ENCODE results near the gene ERMP1.

DNA sequence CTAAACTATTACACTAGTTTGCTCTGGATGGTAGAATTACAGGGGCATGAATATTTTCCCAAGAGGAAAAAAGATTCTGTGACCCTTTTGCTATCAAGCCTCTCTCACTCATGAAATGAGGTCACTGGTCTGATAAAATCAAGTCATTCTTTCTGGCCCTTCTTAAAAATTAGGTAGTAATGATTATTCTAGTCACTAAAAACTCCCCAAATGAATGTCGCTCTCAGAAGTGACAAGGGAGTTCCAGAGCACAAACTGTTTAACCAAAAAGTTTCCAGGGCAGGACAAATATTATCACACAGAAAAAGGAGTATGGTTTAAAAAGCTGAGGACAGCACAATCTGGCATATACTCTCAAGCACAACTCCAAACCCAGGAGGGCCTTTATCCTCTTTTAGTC lies 12.5 kb downstream of the ERMP1 start:
- no peak for TF ChIP-seq RARB (CRISPR knock-in tag; IDR thresholded peaks at IDR 0.05)
- no peak for TF ChIP-seq ZNF8 (CRISPR knock-in tag; IDR thresholded peaks at IDR 0.05)
- TF ChIP-seq, protein P1, sequence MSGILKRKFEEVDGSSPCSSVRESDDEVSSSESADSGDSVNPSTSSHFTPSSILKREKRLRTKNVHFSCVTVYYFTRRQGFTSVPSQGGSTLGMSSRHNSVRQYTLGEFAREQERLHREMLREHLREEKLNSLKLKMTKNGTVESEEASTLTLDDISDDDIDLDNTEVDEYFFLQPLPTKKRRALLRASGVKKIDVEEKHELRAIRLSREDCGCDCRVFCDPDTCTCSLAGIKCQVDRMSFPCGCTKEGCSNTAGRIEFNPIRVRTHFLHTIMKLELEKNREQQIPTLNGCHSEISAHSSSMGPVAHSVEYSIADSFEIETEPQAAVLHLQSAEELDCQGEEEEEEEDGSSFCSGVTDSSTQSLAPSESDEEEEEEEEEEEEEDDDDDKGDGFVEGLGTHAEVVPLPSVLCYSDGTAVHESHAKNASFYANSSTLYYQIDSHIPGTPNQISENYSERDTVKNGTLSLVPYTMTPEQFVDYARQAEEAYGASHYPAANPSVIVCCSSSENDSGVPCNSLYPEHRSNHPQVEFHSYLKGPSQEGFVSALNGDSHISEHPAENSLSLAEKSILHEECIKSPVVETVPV (CRISPR knock-in tag; IDR thresholded peaks at IDR 0.05) = no peak
- TF ChIP-seq, protein P2, sequence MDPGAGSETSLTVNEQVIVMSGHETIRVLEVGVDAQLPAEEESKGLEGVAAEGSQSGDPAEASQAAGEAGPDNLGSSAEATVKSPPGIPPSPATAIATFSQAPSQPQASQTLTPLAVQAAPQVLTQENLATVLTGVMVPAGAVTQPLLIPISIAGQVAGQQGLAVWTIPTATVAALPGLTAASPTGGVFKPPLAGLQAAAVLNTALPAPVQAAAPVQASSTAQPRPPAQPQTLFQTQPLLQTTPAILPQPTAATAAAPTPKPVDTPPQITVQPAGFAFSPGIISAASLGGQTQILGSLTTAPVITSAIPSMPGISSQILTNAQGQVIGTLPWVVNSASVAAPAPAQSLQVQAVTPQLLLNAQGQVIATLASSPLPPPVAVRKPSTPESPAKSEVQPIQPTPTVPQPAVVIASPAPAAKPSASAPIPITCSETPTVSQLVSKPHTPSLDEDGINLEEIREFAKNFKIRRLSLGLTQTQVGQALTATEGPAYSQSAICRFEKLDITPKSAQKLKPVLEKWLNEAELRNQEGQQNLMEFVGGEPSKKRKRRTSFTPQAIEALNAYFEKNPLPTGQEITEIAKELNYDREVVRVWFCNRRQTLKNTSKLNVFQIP (CRISPR knock-in tag; IDR thresholded peaks at IDR 0.05; ENCODE audit: borderline replicate concordance, low read depth) = no peak
- no peak for TF ChIP-seq TOX (CRISPR knock-in tag; IDR thresholded peaks at IDR 0.05; ENCODE audit: borderline replicate concordance)
- TF ChIP-seq, protein P3, sequence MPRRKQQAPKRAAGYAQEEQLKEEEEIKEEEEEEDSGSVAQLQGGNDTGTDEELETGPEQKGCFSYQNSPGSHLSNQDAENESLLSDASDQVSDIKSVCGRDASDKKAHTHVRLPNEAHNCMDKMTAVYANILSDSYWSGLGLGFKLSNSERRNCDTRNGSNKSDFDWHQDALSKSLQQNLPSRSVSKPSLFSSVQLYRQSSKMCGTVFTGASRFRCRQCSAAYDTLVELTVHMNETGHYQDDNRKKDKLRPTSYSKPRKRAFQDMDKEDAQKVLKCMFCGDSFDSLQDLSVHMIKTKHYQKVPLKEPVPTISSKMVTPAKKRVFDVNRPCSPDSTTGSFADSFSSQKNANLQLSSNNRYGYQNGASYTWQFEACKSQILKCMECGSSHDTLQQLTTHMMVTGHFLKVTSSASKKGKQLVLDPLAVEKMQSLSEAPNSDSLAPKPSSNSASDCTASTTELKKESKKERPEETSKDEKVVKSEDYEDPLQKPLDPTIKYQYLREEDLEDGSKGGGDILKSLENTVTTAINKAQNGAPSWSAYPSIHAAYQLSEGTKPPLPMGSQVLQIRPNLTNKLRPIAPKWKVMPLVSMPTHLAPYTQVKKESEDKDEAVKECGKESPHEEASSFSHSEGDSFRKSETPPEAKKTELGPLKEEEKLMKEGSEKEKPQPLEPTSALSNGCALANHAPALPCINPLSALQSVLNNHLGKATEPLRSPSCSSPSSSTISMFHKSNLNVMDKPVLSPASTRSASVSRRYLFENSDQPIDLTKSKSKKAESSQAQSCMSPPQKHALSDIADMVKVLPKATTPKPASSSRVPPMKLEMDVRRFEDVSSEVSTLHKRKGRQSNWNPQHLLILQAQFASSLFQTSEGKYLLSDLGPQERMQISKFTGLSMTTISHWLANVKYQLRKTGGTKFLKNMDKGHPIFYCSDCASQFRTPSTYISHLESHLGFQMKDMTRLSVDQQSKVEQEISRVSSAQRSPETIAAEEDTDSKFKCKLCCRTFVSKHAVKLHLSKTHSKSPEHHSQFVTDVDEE (CRISPR knock-in tag; IDR thresholded peaks at IDR 0.05) = no peak
- TF ChIP-seq, protein P4, sequence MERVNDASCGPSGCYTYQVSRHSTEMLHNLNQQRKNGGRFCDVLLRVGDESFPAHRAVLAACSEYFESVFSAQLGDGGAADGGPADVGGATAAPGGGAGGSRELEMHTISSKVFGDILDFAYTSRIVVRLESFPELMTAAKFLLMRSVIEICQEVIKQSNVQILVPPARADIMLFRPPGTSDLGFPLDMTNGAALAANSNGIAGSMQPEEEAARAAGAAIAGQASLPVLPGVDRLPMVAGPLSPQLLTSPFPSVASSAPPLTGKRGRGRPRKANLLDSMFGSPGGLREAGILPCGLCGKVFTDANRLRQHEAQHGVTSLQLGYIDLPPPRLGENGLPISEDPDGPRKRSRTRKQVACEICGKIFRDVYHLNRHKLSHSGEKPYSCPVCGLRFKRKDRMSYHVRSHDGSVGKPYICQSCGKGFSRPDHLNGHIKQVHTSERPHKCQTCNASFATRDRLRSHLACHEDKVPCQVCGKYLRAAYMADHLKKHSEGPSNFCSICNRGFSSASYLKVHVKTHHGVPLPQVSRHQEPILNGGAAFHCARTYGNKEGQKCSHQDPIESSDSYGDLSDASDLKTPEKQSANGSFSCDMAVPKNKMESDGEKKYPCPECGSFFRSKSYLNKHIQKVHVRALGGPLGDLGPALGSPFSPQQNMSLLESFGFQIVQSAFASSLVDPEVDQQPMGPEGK (CRISPR knock-in tag; IDR thresholded peaks at IDR 0.05; ENCODE audit: borderline replicate concordance) = no peak
- no peak for TF ChIP-seq BACH2 (CRISPR knock-in tag; IDR thresholded peaks at IDR 0.05; ENCODE audit: borderline replicate concordance)
- no peak for TF ChIP-seq OSR1 (CRISPR knock-in tag; IDR thresholded peaks at IDR 0.05)
- no peak for TF ChIP-seq ZC3H10 (CRISPR knock-in tag; IDR thresholded peaks at IDR 0.05)
- TF ChIP-seq CSDC2 (CRISPR knock-in tag; IDR thresholded peaks at IDR 0.05) = no peak
- TF ChIP-seq GLIS3 (CRISPR knock-in tag; IDR thresholded peaks at IDR 0.05) = no peak
- TF ChIP-seq ZFP3 (CRISPR knock-in tag; IDR thresholded peaks at IDR 0.05) = no peak

Measured in SK-N-SH treated with all-trans-retinoic acid at 6 μM for 48 hours (cell line).